GM12892 (cell line): ENCODE results near the gene ABCC2.

ENCODE experiments used
- POLR2A ChIP-seq: IDR thresholded peaks from 2 replicates; pipeline ENCODE4 v1.6.1; 2011; ENCODE audit warnings: low read depth, low read length, control low read depth
- POLR2AphosphoS5 ChIP-seq: IDR thresholded peaks from 2 replicates; pipeline ENCODE4 v1.6.1; 2011; ENCODE audit warnings: low read depth, low read length, control low read depth
- TAF1 ChIP-seq: IDR thresholded peaks from 2 replicates; pipeline ENCODE4 v1.6.1; 2011; ENCODE audit warnings: low read depth, mild to moderate bottlenecking, control low read depth, low read length, borderline replicate concordance

GRCh38 chr10:99888622-99889021 is 106.2 kb downstream of the ABCC2 start:
- no peak for TF ChIP-seq TAF1
- no peak for TF ChIP-seq POLR2A
- no peak for TF ChIP-seq POLR2AphosphoS5
